Globus pallidus (tissue), 1 donor: ENCODE results near the gene LAGE3.

ENCODE experiments used
- DNase-seq: peaks from one replicate; pipeline ENCODE4 v3.0.0-alpha.2; 2015; ENCODE audit warnings: low spot score

The LAGE3 gene

GRCh38 chrX:154457491-154458115 is 21.5 kb downstream of the LAGE3 start:
- DNase-seq: no peak

- no peak for DNase-seq
Observed at GRCh38 chrX:154452823-154453222, 26.3 kb downstream of the LAGE3 start.

- no peak for DNase-seq
Observed at GRCh38 chrX:154450312-154450711, 28.8 kb downstream of the LAGE3 start.

DNA sequence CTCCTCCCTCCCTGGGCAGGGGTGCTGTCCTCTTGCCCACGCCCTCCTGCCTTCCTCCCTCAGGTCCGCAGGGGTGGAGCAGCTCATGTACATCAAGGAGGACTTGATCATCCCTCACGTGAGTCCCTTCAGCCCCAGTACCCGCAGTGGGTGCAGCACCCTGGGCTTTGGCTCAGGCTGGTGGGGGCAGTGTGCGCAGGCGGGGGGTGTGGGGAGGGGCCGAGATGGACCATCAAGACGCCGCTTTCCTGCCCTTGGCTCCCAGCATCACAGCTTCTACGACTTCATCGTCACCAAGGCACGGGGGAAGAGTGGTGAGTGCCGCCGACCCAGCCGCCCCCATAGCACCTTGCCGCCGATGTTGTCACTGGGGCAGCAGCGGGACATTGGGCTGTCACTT is 29.5 kb downstream of the LAGE3 start:
- DNase-seq: no peak

- DNase-seq: no peak
Observed at GRCh38 chrX:154448484-154448883, 30.6 kb downstream of the LAGE3 start.

- no peak for DNase-seq
Observed at GRCh38 chrX:154446430-154446829, 32.7 kb downstream of the LAGE3 start.

GRCh38 chrX:154445776-154446175 is 33.3 kb downstream of the LAGE3 start:
- DNase-seq: no peak

- no peak for DNase-seq
Observed at GRCh38 chrX:154444755-154445246, 34.3 kb downstream of the LAGE3 start.

- peak; percentile 74 for DNase-seq
Observed at GRCh38 chrX:154443992-154444754, 34.9 kb downstream of the LAGE3 start, which contains the start of gene FAM50A. Gene FAM50A, plus strand, starts transcription at chrX:154444141. Its CDS starts 95 bp downstream, at chrX:154444236.

DNA sequence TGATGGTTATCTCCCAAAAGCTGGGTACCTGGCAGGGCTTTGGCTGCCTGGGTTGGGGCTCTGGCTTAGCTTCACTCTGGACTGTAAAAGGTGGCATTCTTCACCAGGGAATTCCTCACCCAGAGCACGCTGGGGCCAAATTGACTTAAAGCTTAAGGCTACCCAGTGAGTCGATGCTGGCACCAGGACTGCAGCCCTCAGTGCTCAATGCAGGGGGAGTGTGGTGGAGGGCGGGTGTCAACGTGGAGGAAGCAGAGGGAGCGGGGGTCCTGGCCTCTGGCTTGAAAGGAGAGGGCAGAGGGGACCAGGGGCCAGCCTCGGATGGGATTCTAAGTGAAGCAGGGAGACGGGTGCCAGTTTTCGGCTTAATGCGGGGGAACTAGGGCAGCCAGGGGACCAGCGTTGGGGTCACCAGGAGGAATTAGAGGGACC is 35.6 kb downstream of the LAGE3 start:
- DNase-seq: no peak

- DNase-seq: no peak
Observed at GRCh38 chrX:154441984-154442707, 36.9 kb downstream of the LAGE3 start.

DNA sequence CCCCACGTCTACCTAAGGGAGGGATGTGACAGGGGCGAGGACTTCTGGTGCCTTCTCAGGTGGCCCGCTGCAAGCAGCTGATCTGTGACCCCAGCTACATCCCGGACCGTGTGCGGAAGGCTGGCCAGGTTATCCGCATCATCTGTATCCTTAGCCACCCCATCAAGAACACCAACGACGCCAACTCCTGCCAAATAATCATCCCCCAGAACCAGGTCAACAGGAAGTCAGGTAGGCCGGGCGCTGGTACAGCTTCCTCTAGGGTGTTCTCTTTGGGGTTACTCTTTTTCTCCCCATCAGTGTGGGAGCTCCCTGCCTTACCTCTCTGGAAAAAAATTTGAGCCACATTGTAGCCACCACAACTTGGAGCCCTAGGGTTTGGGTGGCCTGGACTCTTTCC is 37.5 kb downstream of the LAGE3 start:
- no peak for DNase-seq

GRCh38 chrX:154440623-154441357 is 38.3 kb downstream of the LAGE3 start:
- no peak for DNase-seq

- DNase-seq: no peak
Observed at GRCh38 chrX:154439841-154440240, 39.2 kb downstream of the LAGE3 start.

DNA sequence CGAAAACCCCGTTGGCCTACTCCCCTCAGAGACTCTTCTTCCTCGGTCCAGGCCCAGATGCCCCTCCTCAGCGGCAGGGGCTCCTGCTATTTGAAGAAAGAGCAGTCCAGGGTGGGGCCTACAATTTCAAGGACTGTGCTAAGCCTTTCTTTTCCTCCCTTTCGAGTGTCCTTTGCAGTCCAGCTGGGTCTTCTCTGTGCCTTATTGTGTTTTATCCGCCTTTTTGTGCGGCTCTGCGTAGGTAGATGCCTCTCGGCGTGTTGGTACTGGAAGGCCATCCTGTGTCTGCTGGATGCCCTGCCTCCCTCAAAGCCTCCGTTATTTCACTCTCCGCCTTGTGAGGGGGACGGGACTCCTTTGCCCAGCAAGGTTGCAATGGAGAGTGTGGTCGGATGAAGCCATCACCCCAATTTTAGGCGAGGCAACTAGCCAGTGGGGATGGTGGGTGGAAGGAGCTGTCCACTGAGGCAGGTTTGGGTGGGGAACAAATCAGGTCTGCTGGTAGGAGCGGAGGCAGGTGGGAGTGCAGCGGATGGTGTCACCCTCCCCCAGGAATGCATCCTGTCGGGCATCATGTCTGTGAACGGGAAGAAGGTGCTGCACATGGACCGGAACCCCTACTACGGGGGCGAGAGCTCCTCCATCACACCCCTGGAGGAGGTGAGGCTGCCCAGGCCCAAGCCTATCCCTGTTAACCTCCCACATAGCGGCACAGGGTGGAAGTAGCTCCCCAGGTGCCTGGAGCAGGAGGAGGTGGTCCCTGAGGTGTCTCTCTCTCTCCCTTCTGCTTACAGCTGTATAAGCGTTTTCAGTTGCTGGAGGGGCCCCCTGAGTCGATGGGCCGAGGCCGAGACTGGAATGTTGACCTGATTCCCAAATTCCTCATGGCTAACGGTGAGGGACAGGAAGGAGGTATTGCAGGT is 40.8 kb downstream of the LAGE3 start:
- DNase-seq: no peak

GRCh38 chrX:154436983-154437752 is 41.9 kb downstream of the LAGE3 start, which contains the start of gene GDI1:
Gene GDI1, plus strand, starts transcription at chrX:154437154. Its CDS starts 101 bp downstream, at chrX:154437255.
- no peak for DNase-seq

- no peak for DNase-seq
Observed at GRCh38 chrX:154436374-154436982, 42.6 kb downstream of the LAGE3 start.

DNA sequence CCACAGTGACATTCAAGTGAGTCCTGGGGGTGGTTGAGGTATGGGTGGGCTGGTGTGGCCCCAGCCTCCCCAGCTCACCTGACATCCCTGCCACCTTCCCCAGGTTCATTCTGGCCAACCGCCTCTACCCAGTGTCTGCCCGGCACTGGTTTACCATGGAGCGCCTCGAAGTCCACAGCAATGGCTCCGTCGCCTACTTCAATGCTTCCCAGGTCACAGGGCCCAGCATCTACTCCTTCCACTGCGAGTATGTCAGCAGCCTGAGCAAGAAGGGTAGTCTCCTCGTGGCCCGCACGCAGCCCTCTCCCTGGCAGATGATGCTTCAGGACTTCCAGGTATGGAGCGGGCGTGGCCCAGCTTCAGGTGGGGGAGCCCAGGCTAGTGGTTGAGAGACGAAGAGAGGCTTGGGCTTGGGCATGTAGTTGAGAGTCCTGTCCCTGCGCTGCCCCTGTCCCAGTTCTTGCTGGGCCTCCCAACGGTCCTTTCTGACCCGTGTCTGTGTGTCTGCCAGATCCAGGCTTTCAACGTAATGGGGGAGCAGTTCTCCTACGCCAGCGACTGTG is 43.8 kb downstream of the LAGE3 start:
- DNase-seq: no peak
